ENCODE data around the gene MBOAT2. TPM values are rescaled to one million over a fixed set of nuclear protein-coding genes. Genes with fewer than 3 reads are reported as not detected.
A peak's percentile ranks its signal among the peaks of the same experiment; 100 is the strongest.

Gene MBOAT2
- total and polyA plus RNA-seq, 2 of the 13 experiments (the other 11 are each of a cell fraction or from before 2014, with no cell fraction given): 0.11 to 0.36 TPM

DNA sequence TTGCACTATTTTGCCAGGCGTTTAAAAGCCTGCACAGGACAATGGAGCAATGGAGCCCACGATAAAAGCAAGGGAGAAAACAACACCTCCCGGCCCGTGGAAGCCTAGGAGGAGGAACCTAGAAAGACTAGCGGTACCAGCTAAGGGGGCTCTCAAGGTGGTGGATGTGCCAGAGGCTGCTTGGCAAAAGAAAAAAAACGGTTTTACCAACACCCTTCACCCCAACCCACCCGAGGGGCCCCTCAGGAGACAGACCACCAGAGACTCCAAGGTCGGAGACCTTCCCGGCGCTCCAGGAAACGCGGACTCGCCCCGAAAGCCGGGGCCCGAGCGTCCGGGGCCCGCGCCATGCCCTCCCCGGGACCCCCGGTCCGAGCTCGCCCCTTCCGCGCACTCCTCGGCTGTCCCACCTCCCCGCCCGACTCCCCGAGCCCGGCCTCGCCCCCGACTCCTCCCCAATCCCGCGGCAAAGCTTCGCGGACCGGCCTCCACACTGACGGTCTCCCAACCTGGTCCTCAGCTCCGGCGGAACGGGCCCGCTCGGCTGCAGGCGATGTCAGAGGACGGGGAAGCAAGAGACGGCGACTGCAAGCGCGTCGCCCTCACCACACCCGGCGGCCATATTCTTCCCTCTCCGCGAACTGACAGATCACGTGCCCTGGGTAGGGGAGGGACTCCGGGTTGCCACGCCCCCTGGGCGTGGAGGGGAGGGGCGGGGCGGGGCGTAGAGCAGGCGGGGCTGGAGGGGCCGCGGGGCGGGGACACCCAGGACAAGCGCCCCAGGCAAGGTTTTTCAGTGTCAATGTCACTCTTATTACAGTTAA lies 166.3 kb downstream of the MBOAT2 start, which contains the start of gene KIDINS220 (continued):
- TF ChIP-seq AGO2 (optimal IDR thresholded peaks at IDR 0.05; ENCODE audit: low read depth, low read length): peak; percentile 43
- TF ChIP-seq NFKBIZ (CRISPR knock-in tag; IDR thresholded peaks at IDR 0.05): no peak
- peak; percentile 80 for TF ChIP-seq ZMYM4 (CRISPR knock-in tag; IDR thresholded peaks at IDR 0.05)
- TF ChIP-seq, protein P1, sequence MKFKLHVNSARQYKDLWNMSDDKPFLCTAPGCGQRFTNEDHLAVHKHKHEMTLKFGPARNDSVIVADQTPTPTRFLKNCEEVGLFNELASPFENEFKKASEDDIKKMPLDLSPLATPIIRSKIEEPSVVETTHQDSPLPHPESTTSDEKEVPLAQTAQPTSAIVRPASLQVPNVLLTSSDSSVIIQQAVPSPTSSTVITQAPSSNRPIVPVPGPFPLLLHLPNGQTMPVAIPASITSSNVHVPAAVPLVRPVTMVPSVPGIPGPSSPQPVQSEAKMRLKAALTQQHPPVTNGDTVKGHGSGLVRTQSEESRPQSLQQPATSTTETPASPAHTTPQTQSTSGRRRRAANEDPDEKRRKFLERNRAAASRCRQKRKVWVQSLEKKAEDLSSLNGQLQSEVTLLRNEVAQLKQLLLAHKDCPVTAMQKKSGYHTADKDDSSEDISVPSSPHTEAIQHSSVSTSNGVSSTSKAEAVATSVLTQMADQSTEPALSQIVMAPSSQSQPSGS (CRISPR knock-in tag; IDR thresholded peaks at IDR 0.05): 0 out of 2 replicates have a peak, but pooled peaks have one; percentile 17
- TF ChIP-seq MXI1 (IDR thresholded peaks at IDR 0.05; ENCODE audit: borderline replicate concordance, low read depth, low read length): peak; percentile 74; the same call in 1 of the 3 replicates
- TF ChIP-seq GABPB1 (CRISPR knock-in tag; IDR thresholded peaks at IDR 0.05): peak; percentile 75
- peak; percentile 32; the same call in 1 of the 2 replicates for TF ChIP-seq DR1 (CRISPR knock-in tag; IDR thresholded peaks at IDR 0.05)
- no peak for TF ChIP-seq ZNF652 (CRISPR knock-in tag; IDR thresholded peaks at IDR 0.05; ENCODE audit: borderline replicate concordance, low read depth)
- TF ChIP-seq ZNF816 (CRISPR knock-in tag; IDR thresholded peaks at IDR 0.05; ENCODE audit: borderline replicate concordance): 0 out of 2 replicates have a peak, but pooled peaks have one; percentile 36
- no peak for TF ChIP-seq ZBTB21 (CRISPR knock-in tag; IDR thresholded peaks at IDR 0.05)
- TF ChIP-seq IRX3 (CRISPR knock-in tag; IDR thresholded peaks at IDR 0.05; ENCODE audit: borderline replicate concordance, low read depth): 0 out of 2 replicates have a peak, but pooled peaks have one; percentile 35
- TF ChIP-seq KDM3A (CRISPR knock-in tag; IDR thresholded peaks at IDR 0.05; ENCODE audit: low read depth): no peak
- TF ChIP-seq ELK4 (CRISPR knock-in tag; IDR thresholded peaks at IDR 0.05; ENCODE audit: borderline replicate concordance): no peak
- no peak for TF ChIP-seq NR1H2 (CRISPR knock-in tag; IDR thresholded peaks at IDR 0.05; ENCODE audit: borderline replicate concordance, low read depth)
- TF ChIP-seq, protein P2, sequence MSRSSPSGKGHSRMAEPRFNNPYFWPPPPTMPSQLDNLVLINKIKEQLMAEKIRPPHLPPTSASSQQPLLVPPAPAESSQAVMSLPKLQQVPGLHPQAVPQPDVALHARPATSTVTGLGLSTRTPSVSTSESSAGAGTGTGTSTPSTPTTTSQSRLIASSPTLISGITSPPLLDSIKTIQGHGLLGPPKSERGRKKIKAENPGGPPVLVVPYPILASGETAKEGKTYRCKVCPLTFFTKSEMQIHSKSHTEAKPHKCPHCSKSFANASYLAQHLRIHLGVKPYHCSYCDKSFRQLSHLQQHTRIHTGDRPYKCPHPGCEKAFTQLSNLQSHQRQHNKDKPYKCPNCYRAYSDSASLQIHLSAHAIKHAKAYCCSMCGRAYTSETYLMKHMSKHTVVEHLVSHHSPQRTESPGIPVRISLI (CRISPR knock-in tag; IDR thresholded peaks at IDR 0.05; ENCODE audit: borderline replicate concordance): peak; percentile 51; the same call in 1 of the 2 replicates
- TF ChIP-seq, protein P3, sequence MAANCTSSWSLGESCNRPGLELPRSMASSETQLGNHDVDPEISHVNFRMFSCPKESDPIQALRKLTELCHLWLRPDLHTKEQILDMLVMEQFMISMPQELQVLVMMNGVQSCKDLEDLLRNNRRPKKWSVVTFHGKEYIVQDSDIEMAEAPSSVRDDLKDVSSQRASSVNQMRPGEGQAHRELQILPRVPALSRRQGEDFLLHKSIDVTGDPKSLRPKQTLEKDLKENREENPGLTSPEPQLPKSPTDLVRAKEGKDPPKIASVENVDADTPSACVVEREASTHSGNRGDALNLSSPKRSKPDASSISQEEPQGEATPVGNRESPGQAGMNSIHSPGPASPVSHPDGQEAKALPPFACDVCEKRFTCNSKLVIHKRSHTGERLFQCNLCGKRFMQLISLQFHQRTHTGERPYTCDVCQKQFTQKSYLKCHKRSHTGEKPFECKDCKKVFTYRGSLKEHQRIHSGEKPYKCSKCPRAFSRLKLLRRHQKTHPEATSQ (CRISPR knock-in tag; IDR thresholded peaks at IDR 0.05; ENCODE audit: borderline replicate concordance): peak; percentile 66; the same call in 1 of the 2 replicates
- no peak for TF ChIP-seq ZNF644 (CRISPR knock-in tag; IDR thresholded peaks at IDR 0.05; ENCODE audit: low read depth)
- no peak for TF ChIP-seq ZFP1 (CRISPR knock-in tag; IDR thresholded peaks at IDR 0.05)
- no peak for TF ChIP-seq RBM39 (IDR thresholded peaks at IDR 0.05; ENCODE audit: low read depth, low read length, poor library complexity, severe bottlenecking)
- TF ChIP-seq KAT7 (CRISPR knock-in tag; IDR thresholded peaks at IDR 0.05; ENCODE audit: borderline replicate concordance): peak; percentile 70; the same call in 1 of the 2 replicates
- TF ChIP-seq ZBTB20 (CRISPR knock-in tag; IDR thresholded peaks at IDR 0.05; ENCODE audit: borderline replicate concordance, low read depth): 0 out of 2 replicates have a peak, but pooled peaks have one; percentile 26
- TF ChIP-seq, protein P4, sequence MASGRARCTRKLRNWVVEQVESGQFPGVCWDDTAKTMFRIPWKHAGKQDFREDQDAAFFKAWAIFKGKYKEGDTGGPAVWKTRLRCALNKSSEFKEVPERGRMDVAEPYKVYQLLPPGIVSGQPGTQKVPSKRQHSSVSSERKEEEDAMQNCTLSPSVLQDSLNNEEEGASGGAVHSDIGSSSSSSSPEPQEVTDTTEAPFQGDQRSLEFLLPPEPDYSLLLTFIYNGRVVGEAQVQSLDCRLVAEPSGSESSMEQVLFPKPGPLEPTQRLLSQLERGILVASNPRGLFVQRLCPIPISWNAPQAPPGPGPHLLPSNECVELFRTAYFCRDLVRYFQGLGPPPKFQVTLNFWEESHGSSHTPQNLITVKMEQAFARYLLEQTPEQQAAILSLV (CRISPR knock-in tag; IDR thresholded peaks at IDR 0.05; ENCODE audit: borderline replicate concordance): peak; percentile 90; the same call in 1 of the 2 replicates
- no peak for TF ChIP-seq TP53 (CRISPR knock-in tag; conservative IDR thresholded peaks at IDR 0.05)

Measured in HepG2 (cell line).